ENCODE results near the gene PCDHB4. TPM values are rescaled to one million over a fixed set of nuclear protein-coding genes. Genes with fewer than 3 reads are reported as not detected.
A peak's percentile ranks its signal among the peaks of the same experiment; 100 is the strongest.
"Not testable (repeated sequence)": the region's sequence is repeated elsewhere in the genome, so short reads cannot be mapped to it uniquely, and the experiment has no call there.

Gene PCDHB4
- total and polyA plus RNA-seq, 9 donors, result 2.5 to 12.6 (median 6.7) TPM

DNA sequence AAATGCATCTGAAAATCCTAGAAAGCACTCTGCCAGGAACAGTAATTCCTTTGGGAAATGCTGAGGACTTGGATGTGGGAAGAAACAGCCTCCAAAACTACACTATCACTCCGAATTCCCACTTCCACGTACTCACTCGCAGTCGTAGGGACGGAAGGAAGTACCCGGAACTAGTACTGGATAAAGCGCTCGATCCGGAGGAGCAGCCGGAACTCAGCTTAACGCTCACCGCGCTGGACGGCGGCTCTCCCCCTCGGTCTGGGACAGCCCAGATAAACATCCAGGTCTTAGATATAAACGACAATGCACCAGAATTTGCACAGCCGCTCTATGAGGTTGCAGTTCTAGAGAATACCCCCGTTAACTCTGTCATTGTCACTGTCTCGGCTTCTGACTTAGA lies 20.6 kb upstream of the PCDHB4 start:
- Histone ChIP-seq H3K9me3 (peaks cover 0 to 21% of the 10 kb centered on the region in 2 donors), H3K4me1 (ENCODE audit: insufficient read depth) (no peaks in the 10 kb centered on the region), H3K36me3 (no peaks in the 10 kb centered on the region), H3K27me3 (no peaks in the 10 kb centered on the region), H3K4me3 (no peak overlapping the region), H3K27ac (no peak overlapping the region)
- intact Hi-C loops (cut with DNase I), result no loop called here
- DNase-seq, result no peak
- TF ChIP-seq EP300 (IDR thresholded peaks at IDR 0.05) (no peak), POLR2A (IDR thresholded peaks at IDR 0.05) (no peak)
- TF ChIP-seq, protein P1, sequence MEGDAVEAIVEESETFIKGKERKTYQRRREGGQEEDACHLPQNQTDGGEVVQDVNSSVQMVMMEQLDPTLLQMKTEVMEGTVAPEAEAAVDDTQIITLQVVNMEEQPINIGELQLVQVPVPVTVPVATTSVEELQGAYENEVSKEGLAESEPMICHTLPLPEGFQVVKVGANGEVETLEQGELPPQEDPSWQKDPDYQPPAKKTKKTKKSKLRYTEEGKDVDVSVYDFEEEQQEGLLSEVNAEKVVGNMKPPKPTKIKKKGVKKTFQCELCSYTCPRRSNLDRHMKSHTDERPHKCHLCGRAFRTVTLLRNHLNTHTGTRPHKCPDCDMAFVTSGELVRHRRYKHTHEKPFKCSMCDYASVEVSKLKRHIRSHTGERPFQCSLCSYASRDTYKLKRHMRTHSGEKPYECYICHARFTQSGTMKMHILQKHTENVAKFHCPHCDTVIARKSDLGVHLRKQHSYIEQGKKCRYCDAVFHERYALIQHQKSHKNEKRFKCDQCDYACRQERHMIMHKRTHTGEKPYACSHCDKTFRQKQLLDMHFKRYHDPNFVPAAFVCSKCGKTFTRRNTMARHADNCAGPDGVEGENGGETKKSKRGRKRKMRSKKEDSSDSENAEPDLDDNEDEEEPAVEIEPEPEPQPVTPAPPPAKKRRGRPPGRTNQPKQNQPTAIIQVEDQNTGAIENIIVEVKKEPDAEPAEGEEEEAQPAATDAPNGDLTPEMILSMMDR (IDR thresholded peaks at IDR 0.05), result no peak
- 28 to 48% (median 43%) methylated on average over 20 of the region's 20 CpGs for WGBS, 3 donors

DNA sequence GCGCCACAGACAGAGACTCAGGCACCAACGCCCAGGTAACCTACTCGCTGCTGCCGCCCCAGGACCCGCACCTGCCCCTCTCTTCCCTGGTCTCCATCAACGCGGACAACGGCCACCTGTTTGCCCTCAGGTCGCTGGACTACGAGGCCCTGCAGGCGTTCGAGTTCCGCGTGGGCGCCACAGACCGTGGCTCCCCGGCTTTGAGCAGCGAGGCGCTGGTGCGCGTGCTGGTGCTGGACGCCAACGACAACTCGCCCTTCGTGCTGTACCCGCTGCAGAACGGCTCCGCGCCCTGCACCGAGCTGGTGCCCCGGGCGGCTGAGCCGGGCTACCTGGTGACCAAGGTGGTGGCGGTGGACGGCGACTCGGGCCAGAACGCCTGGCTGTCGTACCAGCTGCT lies 19.5 kb upstream of the PCDHB4 start:
- 34 to 44% (median 42%) methylated on average over 8 to 37 of the region's 39 CpGs for WGBS, 3 donors
- H3K9me3 ChIP-seq, result peaks cover 0 to 18% of the 10 kb centered on the region in 2 donors
- H3K4me3 ChIP-seq; H3K36me3 ChIP-seq; H3K27ac ChIP-seq; H3K27me3 ChIP-seq; intact Hi-C loops (cut with DNase I); H3K4me1 ChIP-seq (ENCODE audit: insufficient read depth); DNase-seq: not testable (repeated sequence)

DNA sequence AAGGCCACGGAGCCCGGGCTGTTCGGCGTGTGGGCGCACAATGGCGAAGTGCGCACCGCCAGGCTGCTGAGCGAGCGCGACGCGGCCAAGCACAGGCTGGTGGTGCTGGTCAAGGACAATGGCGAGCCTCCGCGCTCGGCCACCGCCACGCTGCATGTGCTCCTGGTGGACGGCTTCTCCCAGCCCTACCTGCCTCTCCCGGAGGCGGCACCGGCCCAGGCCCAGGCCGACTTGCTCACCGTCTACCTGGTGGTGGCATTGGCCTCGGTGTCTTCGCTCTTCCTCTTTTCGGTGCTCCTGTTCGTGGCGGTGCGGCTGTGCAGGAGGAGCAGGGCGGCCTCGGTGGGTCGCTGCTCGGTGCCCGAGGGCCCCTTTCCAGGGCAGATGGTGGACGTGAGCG lies 19.1 kb upstream of the PCDHB4 start:
- H3K4me1 ChIP-seq (ENCODE audit: insufficient read depth); H3K27me3 ChIP-seq; H3K4me3 ChIP-seq; DNase-seq; H3K36me3 ChIP-seq; H3K27ac ChIP-seq; intact Hi-C loops (cut with DNase I): not testable (repeated sequence)
- peaks cover 0 to 18% of the 10 kb centered on the region in 2 donors for H3K9me3 ChIP-seq
- 20 to 40% (median 24%) methylated on average over 2 to 35 of the region's 38 CpGs for WGBS, 3 donors

DNA sequence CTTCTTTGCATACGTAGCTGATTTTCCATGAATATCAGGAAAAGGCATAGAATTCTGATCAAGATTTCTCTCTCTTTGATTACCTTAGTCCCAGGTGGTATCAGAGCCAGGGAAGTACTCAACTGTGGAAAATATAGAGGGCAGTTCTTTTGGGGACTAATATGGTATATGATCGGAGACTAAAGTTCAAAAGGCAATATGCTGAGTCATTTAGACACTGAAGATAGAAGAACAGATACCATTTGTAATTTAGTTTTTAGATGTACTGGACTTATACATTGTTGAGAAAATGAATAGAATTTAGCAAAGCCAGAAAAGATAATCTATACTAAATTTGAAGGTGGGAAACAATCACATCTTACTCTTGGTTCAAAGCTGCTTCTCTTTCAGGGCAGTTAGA lies 16.3 kb upstream of the PCDHB4 start:
- intact Hi-C loops (cut with DNase I), result no loop called here
- no peaks in the 10 kb centered on the region for H3K36me3 ChIP-seq
- no peak overlapping the region for H3K27ac ChIP-seq
- DNase-seq, result no peak
- no peaks in the 10 kb centered on the region for H3K4me1 ChIP-seq (ENCODE audit: insufficient read depth)
- 76 to 82% (median 80%) methylated on average over 2 of the region's 2 CpGs for WGBS, 3 donors
- H3K27me3 ChIP-seq, result no peaks in the 10 kb centered on the region
- peaks cover 0 to 15% of the 10 kb centered on the region in 2 donors for H3K9me3 ChIP-seq
- H3K4me3 ChIP-seq, result no peak overlapping the region
- TF ChIP-seq, protein P1 (IDR thresholded peaks at IDR 0.05), result no peak
- TF ChIP-seq EP300 (IDR thresholded peaks at IDR 0.05) (no peak), POLR2A (IDR thresholded peaks at IDR 0.05) (no peak)

DNA sequence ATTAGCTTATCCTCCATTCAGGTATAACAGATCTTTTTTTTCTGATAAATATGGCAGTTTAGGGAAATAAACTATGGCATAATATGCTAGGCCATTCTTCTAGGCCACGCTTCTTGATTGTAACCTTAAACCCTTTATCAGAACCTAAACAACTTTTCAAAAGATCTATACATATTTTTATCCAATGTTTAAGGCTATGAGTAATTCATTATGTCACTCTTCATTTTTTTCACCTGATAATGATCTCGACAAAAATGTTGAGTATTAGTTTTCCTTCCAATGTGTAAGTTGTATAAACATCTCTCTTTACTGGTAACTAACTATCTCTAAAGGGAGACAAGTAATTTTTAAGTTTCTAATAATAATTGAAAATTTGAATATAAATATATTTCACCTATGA lies 2.4 kb upstream of the PCDHB4 start:
- Histone ChIP-seq H3K27me3 (no peaks in the 10 kb centered on the region), H3K4me3 (no peak overlapping the region), H3K9me3 (peaks cover 0 to 13% of the 10 kb centered on the region in 2 donors), H3K27ac (no peak overlapping the region), H3K36me3 (no peaks in the 10 kb centered on the region), H3K4me1 (ENCODE audit: insufficient read depth) (no peaks in the 10 kb centered on the region)
- TF ChIP-seq POLR2A (IDR thresholded peaks at IDR 0.05) (no peak), EP300 (IDR thresholded peaks at IDR 0.05) (no peak)
- TF ChIP-seq, protein P1 (IDR thresholded peaks at IDR 0.05), result no peak
- intact Hi-C loops (cut with DNase I), result no loop called here
- no peak for DNase-seq
- WGBS, 3 donors, result 40 to 44% (median 40%) methylated on average over 2 of the region's 2 CpGs

DNA sequence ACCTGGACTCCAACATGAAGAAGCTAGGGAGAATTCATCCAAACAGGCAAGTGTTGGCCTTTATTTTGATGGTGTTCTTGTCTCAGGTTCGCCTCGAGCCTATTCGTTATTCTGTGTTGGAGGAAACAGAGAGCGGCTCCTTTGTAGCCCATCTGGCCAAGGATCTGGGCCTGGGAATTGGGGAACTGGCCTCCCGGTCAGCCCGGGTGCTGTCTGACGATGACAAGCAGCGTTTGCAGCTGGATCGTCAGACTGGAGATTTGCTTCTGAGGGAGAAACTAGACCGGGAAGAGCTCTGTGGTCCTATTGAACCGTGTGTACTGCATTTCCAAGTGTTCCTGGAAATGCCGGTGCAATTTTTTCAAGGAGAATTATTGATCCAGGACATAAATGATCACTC lies 367 bp downstream of the PCDHB4 start:
- WGBS, 3 donors, result 22 to 46% (median 44%) methylated on average over 12 of the region's 12 CpGs
- no peaks in the 10 kb centered on the region for H3K4me1 ChIP-seq (ENCODE audit: insufficient read depth)

DNA sequence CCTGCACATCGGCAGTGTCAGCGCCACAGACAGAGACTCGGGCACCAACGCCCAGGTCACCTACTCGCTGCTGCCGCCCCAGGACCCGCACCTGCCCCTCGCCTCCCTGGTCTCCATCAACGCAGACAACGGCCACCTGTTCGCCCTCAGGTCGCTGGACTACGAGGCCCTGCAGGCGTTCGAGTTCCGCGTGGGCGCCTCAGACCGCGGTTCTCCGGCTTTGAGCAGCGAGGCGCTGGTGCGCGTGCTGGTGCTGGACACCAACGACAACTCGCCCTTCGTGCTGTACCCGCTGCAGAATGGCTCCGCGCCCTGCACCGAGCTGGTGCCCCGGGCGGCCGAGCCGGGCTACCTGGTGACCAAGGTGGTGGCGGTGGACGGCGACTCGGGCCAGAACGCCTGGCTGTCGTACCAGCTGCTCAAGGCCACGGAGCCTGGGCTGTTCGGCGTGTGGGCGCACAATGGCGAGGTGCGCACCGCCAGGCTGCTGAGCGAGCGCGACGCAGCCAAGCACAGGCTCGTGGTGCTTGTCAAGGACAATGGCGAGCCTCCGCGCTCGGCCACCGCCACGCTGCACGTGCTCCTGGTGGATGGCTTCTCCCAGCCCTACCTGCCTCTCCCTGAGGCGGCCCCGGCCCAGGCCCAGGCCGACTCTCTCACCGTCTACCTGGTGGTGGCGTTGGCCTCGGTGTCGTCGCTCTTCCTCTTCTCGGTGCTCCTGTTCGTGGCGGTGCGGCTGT lies 1.9 kb downstream of the PCDHB4 start:
- intact Hi-C loops (cut with DNase I); H3K4me1 ChIP-seq (ENCODE audit: insufficient read depth); H3K27me3 ChIP-seq; H3K36me3 ChIP-seq; DNase-seq; H3K4me3 ChIP-seq; H3K27ac ChIP-seq: not testable (repeated sequence)
- 26 to 35% (median 31%) methylated on average over 22 to 59 of the region's 73 CpGs for WGBS, 3 donors
- H3K9me3 ChIP-seq, result peaks cover 0 to 13% of the 10 kb centered on the region in 2 donors

More for the DNA sequence above, 367 bp downstream of the PCDHB4 start:
- Histone ChIP-seq H3K27ac (peak overlapping the region in 1 of 2 donors; percentile 42), H3K9me3 (peaks cover 0 to 13% of the 10 kb centered on the region in 2 donors), H3K36me3 (no peaks in the 10 kb centered on the region), H3K27me3 (no peaks in the 10 kb centered on the region), H3K4me3 (peak overlapping the region; percentile 18)
- TF ChIP-seq EP300 (IDR thresholded peaks at IDR 0.05), result no peak
- TF ChIP-seq, protein P1 (IDR thresholded peaks at IDR 0.05), result no peak
- no peak for TF ChIP-seq POLR2A (IDR thresholded peaks at IDR 0.05)
- no peak for DNase-seq
- intact Hi-C loops (cut with DNase I), result no loop called here
